ENCODE measurements around the gene PTPA. TPM values are rescaled to one million over a fixed set of nuclear protein-coding genes. Genes with fewer than 3 reads are reported as not detected.

PTPA gene
- total RNA-seq, 4 donors from 2014 or later: 58.7 to 100 (median 71.6) TPM

DNA sequence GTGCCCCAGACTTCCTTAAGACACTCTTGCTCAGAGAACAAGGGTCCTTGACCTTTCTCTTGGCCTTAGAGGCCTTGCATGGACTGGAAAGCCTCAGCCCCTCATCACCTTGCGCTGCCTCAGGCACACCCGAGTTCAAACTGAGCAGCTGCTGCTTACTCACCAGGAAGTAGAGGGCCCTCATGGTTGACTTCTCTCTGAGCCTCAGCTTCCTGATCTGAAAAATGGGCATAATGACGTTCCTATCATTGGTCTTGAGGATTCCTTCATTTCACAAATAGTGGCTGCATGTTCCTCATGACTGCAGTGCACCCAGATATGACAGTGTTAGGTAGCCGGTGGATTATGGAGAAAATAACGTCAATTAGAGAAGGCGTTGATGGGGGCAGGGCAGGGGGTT, 38.2 kb downstream of the PTPA start:
- 60 to 69% methylated on average over 2 to 3 of the region's 6 CpGs for WGBS, 2 donors (ENCODE audit: low coverage in 1 of 2)

GRCh38 chr9:129150122-129150521, 38.9 kb downstream of the PTPA start:
- WGBS, 2 donors (ENCODE audit: low coverage in 1 of 2): 33 to 75% methylated on average over 1 to 9 of the region's 10 CpGs
- TF ChIP-seq POLR2AphosphoS5 (IDR thresholded peaks at IDR 0.05) (no peak), POLR2A (IDR thresholded peaks at IDR 0.05) (no peak), EP300 (IDR thresholded peaks at IDR 0.05) (no peak)
- TF ChIP-seq, protein P1, sequence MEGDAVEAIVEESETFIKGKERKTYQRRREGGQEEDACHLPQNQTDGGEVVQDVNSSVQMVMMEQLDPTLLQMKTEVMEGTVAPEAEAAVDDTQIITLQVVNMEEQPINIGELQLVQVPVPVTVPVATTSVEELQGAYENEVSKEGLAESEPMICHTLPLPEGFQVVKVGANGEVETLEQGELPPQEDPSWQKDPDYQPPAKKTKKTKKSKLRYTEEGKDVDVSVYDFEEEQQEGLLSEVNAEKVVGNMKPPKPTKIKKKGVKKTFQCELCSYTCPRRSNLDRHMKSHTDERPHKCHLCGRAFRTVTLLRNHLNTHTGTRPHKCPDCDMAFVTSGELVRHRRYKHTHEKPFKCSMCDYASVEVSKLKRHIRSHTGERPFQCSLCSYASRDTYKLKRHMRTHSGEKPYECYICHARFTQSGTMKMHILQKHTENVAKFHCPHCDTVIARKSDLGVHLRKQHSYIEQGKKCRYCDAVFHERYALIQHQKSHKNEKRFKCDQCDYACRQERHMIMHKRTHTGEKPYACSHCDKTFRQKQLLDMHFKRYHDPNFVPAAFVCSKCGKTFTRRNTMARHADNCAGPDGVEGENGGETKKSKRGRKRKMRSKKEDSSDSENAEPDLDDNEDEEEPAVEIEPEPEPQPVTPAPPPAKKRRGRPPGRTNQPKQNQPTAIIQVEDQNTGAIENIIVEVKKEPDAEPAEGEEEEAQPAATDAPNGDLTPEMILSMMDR (IDR thresholded peaks at IDR 0.05): no peak
- H3K4me1 ChIP-seq: peaks cover 0 to 44% (median 30%) of the 10 kb centered on the region in 3 donors
- ATAC-seq: no peak
- peaks cover 0 to 73% of the 10 kb centered on the region in 2 donors for H3K36me3 ChIP-seq
- H3K4me3 ChIP-seq: no peak overlapping the region
- peak overlapping the region in 2 of 4 donors; percentile 97 to 100 for H3K27ac ChIP-seq
- H3K9me3 ChIP-seq: no peaks in the 10 kb centered on the region
- no peaks in the 10 kb centered on the region for H3K27me3 ChIP-seq

More for the DNA sequence above, 38.2 kb downstream of the PTPA start:
- no peak for ATAC-seq
- Histone ChIP-seq H3K27ac (peak overlapping the region in 3 of 4 donors; percentile 87 to 100 (median 97)), H3K4me3 (no peak overlapping the region), H3K27me3 (no peaks in the 10 kb centered on the region), H3K9me3 (no peaks in the 10 kb centered on the region), H3K4me1 (peaks cover 0 to 51% (median 34%) of the 10 kb centered on the region in 3 donors), H3K36me3 (peaks cover 0 to 66% of the 10 kb centered on the region in 2 donors)
- no peak for TF ChIP-seq POLR2A (IDR thresholded peaks at IDR 0.05)
- TF ChIP-seq, protein P1 (IDR thresholded peaks at IDR 0.05): no peak
- TF ChIP-seq EP300 (IDR thresholded peaks at IDR 0.05): no peak
- TF ChIP-seq POLR2AphosphoS5 (IDR thresholded peaks at IDR 0.05): no peak

- WGBS, 2 donors (ENCODE audit: low coverage in 1 of 2): 85% methylated on average over 11 of the region's 18 CpGs; no CpG with 5 or more reads in 1 of the 2 donors
- Histone ChIP-seq H3K4me3 (no peak overlapping the region), H3K4me1 (peaks cover 0 to 38% (median 24%) of the 10 kb centered on the region in 3 donors), H3K36me3 (peaks cover 0 to 77% of the 10 kb centered on the region in 2 donors), H3K27me3 (no peaks in the 10 kb centered on the region), H3K9me3 (no peaks in the 10 kb centered on the region), H3K27ac (peak overlapping the region in 2 of 4 donors; percentile 97 to 100)
- TF ChIP-seq POLR2A (IDR thresholded peaks at IDR 0.05) (no peak), EP300 (IDR thresholded peaks at IDR 0.05) (no peak), POLR2AphosphoS5 (IDR thresholded peaks at IDR 0.05) (no peak)
- TF ChIP-seq, protein P1 (IDR thresholded peaks at IDR 0.05): no peak
- ATAC-seq: no peak
Observed at GRCh38 chr9:129150672-129151211, 39.5 kb downstream of the PTPA start.

GRCh38 chr9:129151469-129151868, 40.3 kb downstream of the PTPA start:
- peaks cover 0 to 77% of the 10 kb centered on the region in 2 donors for H3K36me3 ChIP-seq
- 79% methylated on average over 13 of the region's 15 CpGs; no CpG with 5 or more reads in 1 of the 2 donors for WGBS, 2 donors (ENCODE audit: low coverage in 1 of 2)
- ATAC-seq: no peak
- H3K4me1 ChIP-seq: peaks cover 0 to 31% (median 16%) of the 10 kb centered on the region in 3 donors
- TF ChIP-seq POLR2AphosphoS5 (IDR thresholded peaks at IDR 0.05): no peak
- peak overlapping the region in 2 of 4 donors; percentile 15 to 36 for H3K27ac ChIP-seq
- H3K4me3 ChIP-seq: no peak overlapping the region
- H3K27me3 ChIP-seq: no peaks in the 10 kb centered on the region
- H3K9me3 ChIP-seq: no peaks in the 10 kb centered on the region

- WGBS, 2 donors (ENCODE audit: low coverage in 1 of 2): 53% methylated on average over 4 of the region's 16 CpGs; no CpG with 5 or more reads in 1 of the 2 donors
- Histone ChIP-seq H3K27ac (peak overlapping the region in 1 of 4 donors; percentile 35), H3K9me3 (no peaks in the 10 kb centered on the region), H3K4me1 (peaks cover 0 to 3% (median 0%) of the 10 kb centered on the region in 3 donors), H3K36me3 (peaks cover 0 to 50% of the 10 kb centered on the region in 2 donors), H3K27me3 (no peaks in the 10 kb centered on the region), H3K4me3 (no peak overlapping the region)
- no peak for ATAC-seq
- TF ChIP-seq, protein P1 (IDR thresholded peaks at IDR 0.05): no peak
- TF ChIP-seq EP300 (IDR thresholded peaks at IDR 0.05) (no peak), POLR2AphosphoS5 (IDR thresholded peaks at IDR 0.05) (no peak), POLR2A (IDR thresholded peaks at IDR 0.05) (no peak)
Observed at GRCh38 chr9:129154866-129155477, 43.8 kb downstream of the PTPA start.
